NOMO-1 (cell line): ENCODE data around the gene KDM6B.
"Not testable (repeated sequence)": the region's sequence is repeated elsewhere in the genome, so short reads cannot be mapped to it uniquely, and the experiment has no call there.

Experiments used
- DNase-seq, 2 experiments: peaks; one replicate each; lab custom pipeline; 2025; ENCODE audit not compliant: unreplicated experiment in 2 of 2; lab: John Stamatoyannopoulos, UW

Gene KDM6B, protein sequence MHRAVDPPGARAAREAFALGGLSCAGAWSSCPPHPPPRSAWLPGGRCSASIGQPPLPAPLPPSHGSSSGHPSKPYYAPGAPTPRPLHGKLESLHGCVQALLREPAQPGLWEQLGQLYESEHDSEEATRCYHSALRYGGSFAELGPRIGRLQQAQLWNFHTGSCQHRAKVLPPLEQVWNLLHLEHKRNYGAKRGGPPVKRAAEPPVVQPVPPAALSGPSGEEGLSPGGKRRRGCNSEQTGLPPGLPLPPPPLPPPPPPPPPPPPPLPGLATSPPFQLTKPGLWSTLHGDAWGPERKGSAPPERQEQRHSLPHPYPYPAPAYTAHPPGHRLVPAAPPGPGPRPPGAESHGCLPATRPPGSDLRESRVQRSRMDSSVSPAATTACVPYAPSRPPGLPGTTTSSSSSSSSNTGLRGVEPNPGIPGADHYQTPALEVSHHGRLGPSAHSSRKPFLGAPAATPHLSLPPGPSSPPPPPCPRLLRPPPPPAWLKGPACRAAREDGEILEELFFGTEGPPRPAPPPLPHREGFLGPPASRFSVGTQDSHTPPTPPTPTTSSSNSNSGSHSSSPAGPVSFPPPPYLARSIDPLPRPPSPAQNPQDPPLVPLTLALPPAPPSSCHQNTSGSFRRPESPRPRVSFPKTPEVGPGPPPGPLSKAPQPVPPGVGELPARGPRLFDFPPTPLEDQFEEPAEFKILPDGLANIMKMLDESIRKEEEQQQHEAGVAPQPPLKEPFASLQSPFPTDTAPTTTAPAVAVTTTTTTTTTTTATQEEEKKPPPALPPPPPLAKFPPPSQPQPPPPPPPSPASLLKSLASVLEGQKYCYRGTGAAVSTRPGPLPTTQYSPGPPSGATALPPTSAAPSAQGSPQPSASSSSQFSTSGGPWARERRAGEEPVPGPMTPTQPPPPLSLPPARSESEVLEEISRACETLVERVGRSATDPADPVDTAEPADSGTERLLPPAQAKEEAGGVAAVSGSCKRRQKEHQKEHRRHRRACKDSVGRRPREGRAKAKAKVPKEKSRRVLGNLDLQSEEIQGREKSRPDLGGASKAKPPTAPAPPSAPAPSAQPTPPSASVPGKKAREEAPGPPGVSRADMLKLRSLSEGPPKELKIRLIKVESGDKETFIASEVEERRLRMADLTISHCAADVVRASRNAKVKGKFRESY (N-terminal part only)

DNA sequence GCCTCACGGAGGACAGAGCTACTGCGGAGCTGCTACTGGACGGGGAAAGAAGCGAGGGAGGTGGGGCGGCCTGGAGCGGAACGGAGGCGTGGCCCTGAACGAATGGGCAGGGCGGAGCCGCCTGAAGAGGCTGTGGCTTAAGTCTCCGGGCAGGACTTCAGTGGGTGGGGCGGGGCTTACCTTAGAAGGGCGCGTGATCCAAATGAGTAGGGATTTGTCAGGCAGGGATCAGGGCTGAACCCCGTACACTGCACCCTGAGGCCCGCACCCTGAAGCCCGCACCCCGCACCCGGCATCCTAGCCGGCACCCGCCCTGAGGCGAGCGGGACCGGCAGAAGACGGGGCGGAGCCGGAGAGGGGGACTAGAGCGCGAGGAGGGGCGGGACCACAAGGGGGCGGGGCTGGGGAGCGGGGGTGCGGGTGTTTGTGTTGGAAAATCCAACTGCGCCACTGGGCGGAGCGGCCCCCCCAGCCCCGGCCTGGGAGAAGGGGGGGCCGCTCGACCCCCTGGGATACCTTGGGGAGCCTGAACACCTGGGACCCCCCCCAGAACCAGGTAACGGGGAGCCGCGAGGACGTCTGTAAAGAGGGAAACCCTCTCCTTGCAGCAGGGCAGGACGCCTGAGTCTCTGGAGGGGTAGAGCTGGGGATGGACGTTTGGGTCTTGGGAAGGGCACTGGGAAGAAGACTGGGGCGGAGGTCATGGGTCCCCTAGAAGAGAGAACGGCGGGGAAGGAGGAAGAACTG is at the start of gene KDM6B:
Gene KDM6B (plus strand): TSS at position 423 of the 747 bp plus-strand sequence. CDS start 11,338 bp downstream, outside the sequence.
- DNase-seq: peak; percentile 91 to 92

- DNase-seq: no peak
These were observed 47.2 kb upstream of the KDM6B start for GRCh38 chr17:7786866-7787265.

DNA sequence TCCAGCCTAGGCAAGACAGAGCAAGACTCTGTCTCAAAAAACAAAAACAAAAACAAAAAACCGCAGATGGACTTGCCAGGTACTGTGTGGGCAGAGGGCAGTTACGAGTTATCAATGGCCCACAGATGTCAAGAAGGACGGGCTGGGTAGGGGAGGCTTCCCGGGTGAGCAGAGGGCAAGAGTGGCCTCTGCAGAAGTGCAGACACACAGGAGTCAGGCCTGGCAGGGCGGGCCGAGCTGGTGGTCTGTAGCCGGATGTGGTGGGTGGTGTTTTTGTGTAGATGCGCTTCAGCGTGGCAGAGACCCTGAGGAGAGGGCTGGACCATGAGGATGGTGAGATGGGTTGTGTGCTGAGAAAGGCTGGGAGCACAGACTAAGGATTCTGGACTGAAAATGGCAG is 44.9 kb upstream of the KDM6B start:
- no peak for DNase-seq

GRCh38 chr17:7790150-7790549 is 43.9 kb upstream of the KDM6B start:
- no peak for DNase-seq

GRCh38 chr17:7792611-7793010 is 41.4 kb upstream of the KDM6B start:
- no peak for DNase-seq

GRCh38 chr17:7794075-7794663 is 39.8 kb upstream of the KDM6B start:
- no peak for DNase-seq

- no peak for DNase-seq
These were observed 36.0 kb upstream of the KDM6B start for GRCh38 chr17:7797976-7798375.

- no peak for DNase-seq
These were observed 35.2 kb upstream of the KDM6B start for GRCh38 chr17:7798839-7799238.

DNA sequence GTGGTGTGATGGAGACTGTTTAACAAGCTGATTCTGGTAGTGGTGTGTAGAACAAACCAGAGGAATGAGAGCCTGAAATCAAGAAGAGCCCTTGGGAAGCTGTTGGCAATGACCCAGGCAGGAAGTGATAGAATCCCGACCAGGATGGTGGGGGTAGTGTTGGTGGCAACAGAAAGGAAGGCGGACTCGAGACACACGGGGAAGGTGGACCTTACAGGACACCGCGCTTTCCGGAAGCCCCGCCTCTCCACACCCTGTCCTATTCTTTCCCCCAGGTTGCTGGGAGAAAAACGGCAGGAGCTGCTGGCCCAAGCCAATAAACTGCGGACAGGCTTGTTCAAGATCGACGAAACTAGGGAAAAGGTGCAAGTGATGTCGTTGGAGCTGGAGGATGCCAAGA is 30.0 kb upstream of the KDM6B start:
- DNase-seq: no peak

DNA sequence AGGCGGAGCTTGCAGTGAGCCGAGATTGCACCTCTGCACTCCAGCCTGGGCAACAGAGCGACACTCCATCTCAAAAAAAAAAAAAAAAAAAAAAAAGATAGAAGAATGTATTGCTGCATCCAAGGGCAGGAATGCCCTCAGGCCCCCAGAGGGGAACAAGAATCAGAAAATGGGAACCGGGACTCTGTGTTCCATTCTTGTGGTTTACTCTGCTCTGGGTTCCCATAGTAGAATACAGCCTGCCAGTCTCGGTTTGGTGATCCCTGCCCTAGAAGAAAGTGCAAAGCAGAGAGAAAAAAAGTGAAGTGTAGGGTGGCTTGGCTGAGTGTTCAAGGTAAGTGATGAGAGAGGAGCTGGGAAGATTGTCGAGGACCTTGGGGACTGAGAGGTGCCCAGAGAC is 27.4 kb upstream of the KDM6B start:
- no peak for DNase-seq

DNA sequence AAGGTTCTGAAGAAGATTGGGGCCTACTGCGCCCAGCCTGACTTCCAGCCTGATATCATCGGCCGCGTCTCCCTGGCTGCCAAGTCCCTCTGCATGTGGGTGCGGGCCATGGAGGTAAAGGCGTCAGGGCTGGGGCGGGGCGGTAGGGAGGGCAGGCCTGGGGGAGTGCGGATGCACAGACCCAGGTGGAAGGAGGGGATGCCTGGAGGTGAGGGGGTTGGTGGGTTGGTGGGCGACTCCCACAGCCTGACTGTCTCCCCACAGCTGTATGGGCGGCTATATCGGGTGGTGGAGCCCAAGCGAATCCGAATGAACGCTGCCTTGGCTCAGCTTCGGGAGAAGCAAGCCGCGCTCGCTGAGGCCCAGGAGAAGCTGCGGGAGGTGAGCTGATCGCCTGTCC is 26.8 kb upstream of the KDM6B start:
- no peak for DNase-seq

DNA sequence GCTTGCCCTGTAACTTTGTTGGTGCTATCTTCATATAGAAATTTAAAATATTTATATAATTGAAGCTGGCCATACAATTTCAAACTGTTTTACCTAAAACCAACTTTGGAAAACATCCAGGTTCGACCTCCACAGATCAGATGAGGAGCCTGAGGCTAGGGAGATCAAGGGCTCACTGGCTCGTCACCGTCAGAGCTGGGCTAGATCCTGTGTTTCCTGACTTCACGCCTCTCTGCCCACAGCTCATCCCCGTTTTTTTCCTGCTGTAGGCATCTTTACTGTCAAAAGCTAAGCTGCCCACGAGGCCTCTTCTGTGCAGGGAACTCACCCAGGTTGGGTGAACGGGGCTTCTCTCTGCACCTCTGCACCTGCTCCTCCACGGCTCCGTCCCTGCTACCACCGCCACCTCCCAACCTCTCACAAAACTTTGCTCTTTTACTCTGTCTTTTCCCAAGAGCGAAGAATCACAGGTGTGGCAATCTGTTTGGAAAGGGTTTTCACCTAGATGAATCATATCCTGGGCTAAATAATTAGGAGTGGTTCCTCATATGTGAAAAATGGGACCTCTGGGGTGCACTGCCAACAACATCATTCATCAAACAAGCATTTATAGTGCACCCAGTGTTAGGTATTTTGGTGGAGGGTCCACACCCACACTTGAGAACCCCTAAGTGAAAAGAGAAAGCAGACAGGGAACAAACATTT is 24.8 kb upstream of the KDM6B start:
- DNase-seq: no peak

GRCh38 chr17:7809791-7810343 is 24.1 kb upstream of the KDM6B start:
- not testable (repeated sequence) for DNase-seq

DNA sequence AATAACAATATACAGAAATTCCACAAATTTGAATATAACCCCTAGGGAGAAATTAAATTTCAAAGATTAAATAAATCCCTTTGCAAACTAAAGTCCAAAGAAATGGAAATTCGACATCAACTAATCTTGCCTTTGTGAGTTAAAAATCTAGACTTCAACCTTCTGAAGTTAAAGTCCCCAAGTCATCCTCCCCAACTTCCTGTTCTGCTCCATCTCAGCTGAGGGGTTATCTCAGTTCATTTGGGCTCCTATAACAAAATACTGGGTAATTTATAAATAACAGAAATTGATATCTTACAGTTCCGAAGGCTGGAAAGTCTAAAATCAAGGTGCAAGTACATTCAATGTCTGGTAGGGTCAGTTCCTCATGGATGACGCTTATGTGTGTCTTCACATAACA is 22.8 kb upstream of the KDM6B start:
- no peak for DNase-seq

GRCh38 chr17:7814969-7815368 is 19.0 kb upstream of the KDM6B start:
- DNase-seq: no peak

DNA sequence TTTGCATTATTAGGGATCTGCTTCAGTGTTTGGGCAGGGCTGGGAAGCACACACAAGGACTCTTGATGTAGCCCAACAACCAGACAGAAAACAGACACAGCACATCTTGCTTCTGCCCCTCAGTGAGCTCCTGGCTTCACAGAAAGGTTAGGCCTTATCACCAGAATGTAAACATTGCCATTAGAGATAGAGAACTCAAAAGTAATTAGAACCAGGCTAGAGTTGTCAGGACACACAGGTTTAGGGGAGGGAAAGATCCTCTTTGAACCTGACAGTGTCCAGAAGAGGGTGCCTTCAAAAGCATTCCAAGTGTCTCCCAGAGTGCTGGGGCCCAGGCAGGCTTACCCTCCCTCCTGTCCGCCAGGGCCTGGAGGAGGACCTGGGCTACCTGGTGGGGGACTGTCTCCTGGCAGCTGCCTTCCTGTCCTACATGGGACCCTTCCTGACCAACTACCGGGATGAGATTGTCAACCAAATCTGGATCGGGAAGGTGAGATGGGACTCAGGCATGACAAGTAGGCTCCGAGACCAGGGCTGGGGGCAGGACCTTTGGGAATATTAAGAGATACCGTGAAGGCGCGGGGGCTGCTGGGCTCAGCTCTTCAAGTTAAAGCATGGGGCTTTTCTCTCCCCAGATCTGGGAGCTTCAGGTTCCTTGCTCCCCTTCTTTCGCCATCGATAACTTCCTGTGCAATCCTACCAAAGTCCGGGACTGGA is 16.9 kb upstream of the KDM6B start:
- DNase-seq: no peak

GRCh38 chr17:7817643-7817964 is 16.4 kb upstream of the KDM6B start:
- no peak for DNase-seq

DNA sequence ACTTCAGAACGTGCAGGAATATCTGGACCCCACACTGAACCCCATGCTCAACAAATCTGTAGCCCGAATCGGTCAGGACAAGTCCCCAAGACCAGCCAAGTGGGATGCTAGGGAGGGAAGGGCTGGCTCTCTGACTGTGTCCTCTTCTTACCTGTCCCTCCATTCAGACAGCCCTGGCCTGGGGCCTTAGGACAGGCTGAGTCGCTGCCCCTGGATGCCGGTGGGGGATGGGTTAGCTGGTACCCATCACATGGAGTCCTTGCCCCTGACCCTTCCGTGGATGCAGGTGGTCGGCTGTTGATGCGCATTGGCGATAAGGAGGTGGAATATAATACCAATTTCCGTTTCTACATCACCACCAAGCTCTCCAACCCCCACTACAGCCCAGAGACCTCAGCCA is 16.0 kb upstream of the KDM6B start:
- DNase-seq: no peak
